HG03439 (cell line): ENCODE measurements around the gene DNAJC5.
"Not testable (repeated sequence)": the region's sequence is repeated elsewhere in the genome, so short reads cannot be mapped to it uniquely, and the experiment has no call there.

Source experiments
- ATAC-seq: cut with Tn5 transposase; IDR thresholded peaks from one replicate; pipeline ENCODE4 v1.9.1; 2021; ENCODE audit warnings: mild to moderate bottlenecking, moderate library complexity; ENCODE audit not compliant: unreplicated experiment

DNAJC5 gene

DNA sequence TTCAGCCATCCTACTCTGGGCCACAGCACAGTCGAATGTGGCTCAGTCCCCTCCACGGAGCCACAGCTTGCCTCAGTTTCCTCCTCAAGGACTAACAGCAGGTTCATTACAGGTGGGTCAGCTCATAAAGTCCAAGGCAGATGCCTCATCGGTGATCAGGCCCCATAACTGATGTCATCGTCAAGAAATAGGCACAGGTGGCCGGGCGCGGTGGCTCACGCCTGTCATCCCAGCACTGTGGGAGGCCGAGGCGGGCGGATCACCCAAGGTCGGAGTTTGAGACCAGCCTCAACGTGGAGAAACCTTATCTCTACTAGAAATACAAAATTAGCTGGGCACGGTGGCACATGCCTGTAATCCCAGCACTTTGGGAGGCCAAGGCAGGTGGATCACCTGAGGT lies 57.8 kb downstream of the DNAJC5 start:
- no peak for ATAC-seq

DNA sequence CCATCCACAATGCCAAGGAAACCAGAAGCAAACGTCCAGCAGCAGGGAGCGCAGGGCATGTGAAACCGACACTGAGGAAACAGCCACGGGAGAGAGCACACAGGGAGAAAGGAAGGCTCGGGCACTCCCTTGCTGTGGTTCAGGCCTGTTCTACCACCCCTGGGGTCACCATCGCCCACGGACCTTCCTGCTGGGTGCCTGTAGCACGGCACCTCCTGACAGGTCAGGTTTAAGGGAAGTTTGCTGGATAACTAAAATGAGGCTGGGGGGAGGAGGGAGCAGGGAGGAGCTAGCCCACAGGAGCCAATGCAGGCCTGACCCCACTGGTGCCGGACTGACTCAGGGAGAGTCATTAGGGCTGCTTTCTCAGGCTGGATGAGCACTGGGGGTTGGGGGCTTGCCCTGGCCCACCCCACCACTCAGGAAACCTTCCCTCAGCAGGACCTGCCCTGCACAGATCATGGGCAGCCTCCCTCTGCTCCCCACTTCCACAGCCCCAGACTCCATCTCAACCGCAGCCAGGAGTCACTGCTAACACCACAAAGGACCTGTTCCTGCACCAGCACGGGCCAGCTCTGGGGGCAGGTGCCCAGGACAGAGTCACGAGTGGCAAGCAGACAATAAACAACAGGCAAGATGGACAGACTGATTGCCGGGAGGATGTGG lies 59.0 kb downstream of the DNAJC5 start:
- no peak for ATAC-seq

DNA sequence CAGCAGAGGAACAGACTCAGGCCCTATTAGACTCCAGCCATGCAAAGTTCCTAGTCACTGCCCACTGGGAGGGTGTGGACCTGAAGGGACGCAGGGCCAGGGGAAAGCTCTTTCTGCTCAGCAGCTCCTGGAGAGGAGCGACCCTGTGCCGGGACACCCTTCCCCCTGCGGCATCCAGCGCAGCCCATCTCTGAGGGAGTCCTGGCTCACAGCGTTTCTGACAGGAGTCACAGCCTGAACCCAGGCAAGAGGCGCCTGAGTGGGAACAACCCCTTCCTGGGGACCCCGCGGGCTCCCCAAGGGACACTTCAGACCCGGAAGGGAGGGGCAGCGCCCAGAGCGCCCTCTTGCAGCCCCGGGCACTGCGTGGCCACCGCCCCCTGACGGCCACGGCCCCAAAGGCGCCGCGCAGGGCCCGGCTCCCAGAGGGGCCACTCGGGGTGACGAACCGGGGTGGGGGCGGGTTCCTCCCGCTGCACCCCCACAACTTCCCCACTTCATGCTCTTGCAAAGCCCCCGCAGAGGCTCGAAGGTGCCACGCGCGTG lies 60.4 kb downstream of the DNAJC5 start:
- ATAC-seq, result no peak

GRCh38 chr20:63955827-63956663 lies 61.1 kb downstream of the DNAJC5 start, which contains the start of gene UCKL1:
TSS of gene UCKL1 (minus strand) at chr20:63956416. CDS start at chr20:63956372, 44 bp downstream.
- ATAC-seq, result peak; percentile 72

DNA sequence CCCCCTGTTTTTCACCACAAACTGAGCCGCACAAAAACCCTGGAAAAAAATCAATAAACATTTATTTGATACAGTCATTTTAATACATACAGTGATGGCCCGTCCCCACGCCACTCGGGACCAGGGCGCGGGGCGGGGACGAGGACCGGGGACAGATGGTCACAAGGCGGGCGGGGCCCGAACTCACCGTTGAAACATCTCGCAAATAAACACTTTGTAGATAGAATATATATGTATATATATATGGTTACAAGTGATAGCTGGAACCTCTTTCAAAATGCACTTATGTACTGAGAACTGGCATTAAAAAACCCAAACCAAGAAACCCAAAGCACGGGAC lies 61.7 kb downstream of the DNAJC5 start:
- ATAC-seq, result peak; percentile 13

DNA sequence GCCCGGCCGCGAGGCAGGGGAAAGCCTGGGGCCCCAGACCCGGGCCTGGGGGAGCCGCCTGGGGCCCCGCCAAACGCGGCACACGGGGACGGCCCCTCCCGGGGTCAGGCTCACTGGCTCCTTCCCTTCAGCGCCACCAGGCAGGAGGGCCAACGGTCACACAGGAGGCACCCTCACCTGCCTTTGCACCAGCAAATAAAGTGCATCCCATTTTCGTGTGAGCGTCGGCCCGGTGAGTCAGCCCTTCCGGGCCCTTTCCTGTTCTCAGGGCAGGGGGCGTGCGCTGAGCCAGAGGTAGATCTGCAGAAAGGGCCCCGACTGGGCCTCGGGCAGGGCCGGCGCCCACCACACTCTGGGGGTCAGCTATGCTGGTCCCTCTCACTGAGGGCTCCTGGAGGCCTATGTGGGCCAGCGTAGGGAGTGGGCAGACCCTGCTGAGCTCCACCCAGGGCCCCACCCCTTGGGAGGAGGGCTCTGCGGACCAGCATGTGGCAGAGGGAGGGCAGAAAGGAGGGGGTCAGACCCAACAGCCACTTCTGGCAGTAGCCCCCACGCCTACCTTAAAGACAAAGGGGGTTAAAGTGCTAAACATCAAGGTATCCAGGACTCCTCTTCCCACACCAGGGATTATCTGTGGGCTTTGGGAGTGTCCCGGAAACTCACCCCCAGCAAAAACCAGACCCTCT lies 62.2 kb downstream of the DNAJC5 start:
- peak; percentile 18 for ATAC-seq

GRCh38 chr20:63957690-63958441 lies 62.9 kb downstream of the DNAJC5 start:
- ATAC-seq, result no peak

- no peak for ATAC-seq
These were observed 63.5 kb downstream of the DNAJC5 start for GRCh38 chr20:63958471-63958870.

GRCh38 chr20:63958964-63959698 lies 64.2 kb downstream of the DNAJC5 start:
- ATAC-seq, result no peak

- no peak for ATAC-seq
These were observed 64.8 kb downstream of the DNAJC5 start for GRCh38 chr20:63959699-63960075.

DNA sequence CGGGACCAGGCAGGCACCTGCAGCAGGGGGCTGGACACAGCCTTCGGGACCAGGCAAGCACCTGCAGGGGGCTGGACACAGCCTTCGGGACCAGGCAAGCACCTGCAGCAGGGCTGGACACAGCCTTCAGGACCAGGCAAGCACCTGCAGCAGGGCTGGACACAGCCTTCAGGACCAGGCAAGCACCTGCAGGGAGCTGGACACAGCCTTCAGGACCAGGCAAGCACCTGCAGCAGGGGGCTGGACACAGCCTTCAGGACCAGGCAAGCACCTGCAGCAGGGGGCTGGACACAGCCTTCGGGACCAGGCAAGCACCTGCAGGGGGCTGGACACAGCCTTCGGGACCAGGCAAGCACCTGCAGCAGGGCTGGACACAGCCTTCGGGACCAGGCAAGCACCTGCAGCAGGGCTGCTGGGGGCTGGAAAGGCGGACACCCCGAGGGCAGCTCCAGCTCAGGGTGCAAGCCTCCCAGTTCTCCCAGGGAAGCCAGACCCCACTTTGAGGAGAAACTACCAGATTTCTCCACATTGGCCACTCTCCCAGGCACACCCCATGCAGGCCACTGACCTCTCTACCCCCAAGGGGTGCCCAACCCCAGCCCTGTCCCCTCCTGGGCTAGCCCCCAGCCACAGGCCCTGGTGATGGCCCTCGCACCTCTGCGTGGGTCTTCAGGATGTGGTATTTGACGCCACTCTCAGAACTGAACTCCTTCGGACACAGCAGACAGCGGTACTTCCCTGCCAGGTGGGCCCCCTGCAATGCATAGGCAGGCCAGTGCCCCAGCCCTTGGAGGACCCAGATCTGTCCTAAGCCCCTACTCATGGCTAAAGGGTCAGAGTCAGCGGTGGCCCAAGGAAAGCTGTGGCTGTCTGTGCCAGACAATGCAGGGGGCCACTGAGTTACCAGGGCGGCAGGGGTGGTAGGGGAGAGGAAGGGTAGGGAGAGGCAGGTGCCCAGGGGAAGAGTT lies 66.0 kb downstream of the DNAJC5 start:
- ATAC-seq, result not testable (repeated sequence)

GRCh38 chr20:63961664-63962425 lies 66.9 kb downstream of the DNAJC5 start:
- no peak for ATAC-seq

GRCh38 chr20:63962426-63963347 lies 67.8 kb downstream of the DNAJC5 start:
- ATAC-seq, result no peak

- ATAC-seq, result no peak
These were observed 68.4 kb downstream of the DNAJC5 start for GRCh38 chr20:63963348-63963741.

DNA sequence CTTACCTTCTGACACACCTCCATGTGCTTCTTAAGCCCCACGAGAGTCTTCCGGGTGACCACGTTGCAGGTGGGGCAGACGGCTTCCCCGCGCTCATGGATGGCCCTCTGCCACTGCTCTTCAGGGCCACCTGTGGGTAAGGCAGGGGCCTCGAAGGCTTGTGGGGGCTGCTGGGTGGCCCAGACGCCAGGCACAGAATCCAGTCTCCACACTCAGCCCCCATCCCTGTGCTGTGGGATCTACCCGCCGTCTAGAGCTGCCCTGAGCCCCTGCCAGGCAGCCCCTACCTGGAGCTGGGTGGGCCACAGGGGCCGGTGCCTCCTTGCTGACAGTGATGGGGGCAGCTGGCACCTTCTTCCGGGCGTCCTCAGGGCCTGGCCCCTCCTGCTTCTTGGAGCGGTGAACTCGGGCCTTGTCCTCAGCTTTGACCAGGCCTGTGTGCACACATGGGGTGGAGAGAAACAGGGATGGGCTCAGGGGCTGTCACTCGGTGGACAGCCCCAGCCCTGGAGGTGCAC lies 68.9 kb downstream of the DNAJC5 start:
- ATAC-seq, result no peak

DNA sequence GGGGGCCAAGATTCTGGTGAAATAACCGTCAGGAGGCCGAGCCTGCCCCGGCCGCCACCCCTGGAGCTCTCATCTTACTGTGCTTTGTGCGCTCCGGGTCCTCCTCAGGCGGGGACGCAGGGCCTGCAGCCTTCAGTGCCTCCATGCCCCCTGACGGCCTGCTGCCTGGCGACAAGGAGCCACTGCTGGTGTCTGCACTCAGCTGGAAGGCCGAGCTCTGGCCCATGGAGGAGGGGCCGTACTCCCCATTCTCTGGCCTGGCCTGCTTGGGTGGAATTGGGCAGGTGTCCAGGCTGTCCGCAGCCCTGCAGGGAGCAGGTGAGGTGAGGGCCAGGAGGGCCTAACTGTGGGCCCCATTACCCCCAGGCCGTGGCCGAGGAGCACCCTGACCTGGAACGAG lies 69.5 kb downstream of the DNAJC5 start:
- no peak for ATAC-seq
